Bronchial epithelial cell (primary cell): Measurements from ENCODE around the gene SLC38A1. TPM values are rescaled to one million over a fixed set of nuclear protein-coding genes. Genes with fewer than 3 reads are reported as not detected.

Experiments used
- DNase-seq: peaks from one replicate; pipeline ENCODE4 v3.0.0-alpha.2; 2010; ENCODE audit warnings: low read depth
- FAIRE-seq: peaks from 2 replicates; lab custom pipeline; 2011; peaks lifted over from hg19 to GRCh38; lab: Jason Lieb, UNC
- H3K27me3 ChIP-seq: 2 replicates; pipeline ENCODE4 v1.5.1; 2011; ENCODE audit warnings: low read length; ENCODE audit not compliant: control insufficient read depth, insufficient read depth
- H3K36me3 ChIP-seq: 2 replicates; pipeline ENCODE4 v1.5.1; 2011; ENCODE audit warnings: low read length; ENCODE audit not compliant: control insufficient read depth, insufficient read depth
- H3K4me3 ChIP-seq: 2 replicates; pipeline ENCODE4 v1.5.1; 2011; ENCODE audit warnings: mild to moderate bottlenecking, low read depth, low read length, control low read depth
- CTCF ChIP-seq: IDR thresholded peaks from 2 replicates; pipeline ENCODE4 v1.5.1; 2011; ENCODE audit warnings: mild to moderate bottlenecking, moderate library complexity, low read length, control low read depth, inconsistent platforms; ENCODE audit not compliant: insufficient read depth, severe bottlenecking
- total RNA-seq: library from RNA; depleted of rRNA; stranded (reverse); fragments of >200 nt; gene quantifications from 2 replicates; pipeline ENCODE4 v1.2.1, GENCODE V29; 2014

Gene SLC38A1
- total RNA-seq, 1 donor from 2014 or later, result 263 TPM

GRCh38 chr12:46149905-46150304 is 118.9 kb downstream of the SLC38A1 start:
- Histone ChIP-seq H3K27me3 (no peaks in the 10 kb centered on the region), H3K36me3 (no peaks in the 10 kb centered on the region), H3K4me3 (no peak overlapping the region)
- DNase-seq, result no peak
- no peak for TF ChIP-seq CTCF
- FAIRE-seq, result no peak

- DNase-seq (no peak), FAIRE-seq (no peak)
- Histone ChIP-seq H3K4me3 (no peak overlapping the region), H3K27me3 (no peaks in the 10 kb centered on the region), H3K36me3 (no peaks in the 10 kb centered on the region)
- TF ChIP-seq CTCF, result no peak
These were observed 119.8 kb downstream of the SLC38A1 start for GRCh38 chr12:46149079-46149464.

GRCh38 chr12:46148327-46149078 is 120.3 kb downstream of the SLC38A1 start:
- no peak for TF ChIP-seq CTCF
- Histone ChIP-seq H3K27me3 (no peaks in the 10 kb centered on the region), H3K36me3 (no peaks in the 10 kb centered on the region), H3K4me3 (no peak overlapping the region)
- DNase-seq, result no peak
- no peak for FAIRE-seq

- FAIRE-seq (no peak), DNase-seq (no peak)
- no peak for TF ChIP-seq CTCF
- Histone ChIP-seq H3K36me3 (no peaks in the 10 kb centered on the region), H3K27me3 (no peaks in the 10 kb centered on the region), H3K4me3 (no peak overlapping the region)
These were observed 121.7 kb downstream of the SLC38A1 start for GRCh38 chr12:46147144-46147543.

GRCh38 chr12:46145881-46146280 is 123.0 kb downstream of the SLC38A1 start:
- no peak for FAIRE-seq
- no peak for TF ChIP-seq CTCF
- Histone ChIP-seq H3K4me3 (no peak overlapping the region), H3K27me3 (no peaks in the 10 kb centered on the region), H3K36me3 (no peaks in the 10 kb centered on the region)
- no peak for DNase-seq

GRCh38 chr12:46144433-46144832 is 124.4 kb downstream of the SLC38A1 start:
- Histone ChIP-seq H3K4me3 (no peak overlapping the region), H3K36me3 (no peaks in the 10 kb centered on the region), H3K27me3 (no peaks in the 10 kb centered on the region)
- FAIRE-seq, result no peak
- DNase-seq, result no peak
- TF ChIP-seq CTCF, result no peak
